Measurements from ENCODE around the gene EPDR1.
A peak's percentile ranks its signal among the peaks of the same experiment; 100 is the strongest.

Gene EPDR1

GRCh38 chr7:37920305-37920848, at the start of gene EPDR1:
EPDR1 (plus strand) TSS chr7:37920640; CDS start chr7:37920940, 300 bp downstream.
- Histone ChIP-seq H3K4me1 (ENCODE audit: control insufficient read depth in 5 of 5, insufficient read depth in 5 of 5, low read length in 5 of 5) (peaks cover 3 to 63% (median 50%) of the 10 kb centered on the region in 5 donors), H3K4me3 (ENCODE audit: low read depth in 1 of 5, low read length in 5 of 5) (peak within 1 kb of the TSS; percentile 75 to 90 (median 78)), H3K27me3 (ENCODE audit: control insufficient read depth in 5 of 5, insufficient read depth in 4 of 5, low read length in 5 of 5) (no peaks in the 10 kb centered on the region), H3K36me3 (ENCODE audit: control insufficient read depth in 5 of 5, insufficient read depth in 5 of 5, low read length in 5 of 5) (no peaks in the 10 kb centered on the region), H3K9ac (ENCODE audit: low read length in 5 of 5) (peak within 1 kb of the TSS; percentile 49 to 86 (median 76)), H3K27ac (ENCODE audit: low read depth, low read length) (peak within 1 kb of the TSS; percentile 84), H3K9me3 (ENCODE audit: control insufficient read depth in 5 of 5, low read length in 5 of 5) (peaks cover 0 to 4% (median 2%) of the 10 kb centered on the region in 5 donors)

GRCh38 chr7:37882086-37882485, 38.4 kb upstream of the EPDR1 start:
- no peaks in the 10 kb centered on the region for H3K27me3 ChIP-seq (ENCODE audit: control insufficient read depth in 5 of 5, insufficient read depth in 4 of 5, low read length in 5 of 5)
- no peak overlapping the region for H3K27ac ChIP-seq (ENCODE audit: low read depth, low read length)
- no peak overlapping the region for H3K4me3 ChIP-seq (ENCODE audit: low read depth in 1 of 5, low read length in 5 of 5)
- peaks cover 0 to 2% (median 0%) of the 10 kb centered on the region in 5 donors for H3K9me3 ChIP-seq (ENCODE audit: control insufficient read depth in 5 of 5, low read length in 5 of 5)
- H3K9ac ChIP-seq (ENCODE audit: low read length in 5 of 5), result no peak overlapping the region
- no peaks in the 10 kb centered on the region for H3K4me1 ChIP-seq (ENCODE audit: control insufficient read depth in 5 of 5, insufficient read depth in 5 of 5, low read length in 5 of 5)
- H3K36me3 ChIP-seq (ENCODE audit: control insufficient read depth in 5 of 5, insufficient read depth in 5 of 5, low read length in 5 of 5), result no peaks in the 10 kb centered on the region

GRCh38 chr7:37893359-37893758, 27.1 kb upstream of the EPDR1 start:
- H3K9me3 ChIP-seq (ENCODE audit: control insufficient read depth in 5 of 5, low read length in 5 of 5), result no peaks in the 10 kb centered on the region
- H3K4me1 ChIP-seq (ENCODE audit: control insufficient read depth in 5 of 5, insufficient read depth in 5 of 5, low read length in 5 of 5), result no peaks in the 10 kb centered on the region

GRCh38 chr7:37894671-37895070, 25.8 kb upstream of the EPDR1 start:
- Histone ChIP-seq H3K27ac (ENCODE audit: low read depth, low read length) (no peak overlapping the region), H3K9me3 (ENCODE audit: control insufficient read depth in 5 of 5, low read length in 5 of 5) (no peaks in the 10 kb centered on the region), H3K27me3 (ENCODE audit: control insufficient read depth in 5 of 5, insufficient read depth in 4 of 5, low read length in 5 of 5) (no peaks in the 10 kb centered on the region), H3K4me3 (ENCODE audit: low read depth in 1 of 5, low read length in 5 of 5) (no peak overlapping the region), H3K9ac (ENCODE audit: low read length in 5 of 5) (no peak overlapping the region), H3K4me1 (ENCODE audit: control insufficient read depth in 5 of 5, insufficient read depth in 5 of 5, low read length in 5 of 5) (no peaks in the 10 kb centered on the region), H3K36me3 (ENCODE audit: control insufficient read depth in 5 of 5, insufficient read depth in 5 of 5, low read length in 5 of 5) (no peaks in the 10 kb centered on the region)

More at GRCh38 chr7:37893359-37893758, 27.1 kb upstream of the EPDR1 start:
- no peaks in the 10 kb centered on the region for H3K36me3 ChIP-seq (ENCODE audit: control insufficient read depth in 5 of 5, insufficient read depth in 5 of 5, low read length in 5 of 5)
- H3K4me3 ChIP-seq (ENCODE audit: low read depth in 1 of 5, low read length in 5 of 5), result no peak overlapping the region
- no peak overlapping the region for H3K27ac ChIP-seq (ENCODE audit: low read depth, low read length)
- H3K27me3 ChIP-seq (ENCODE audit: control insufficient read depth in 5 of 5, insufficient read depth in 4 of 5, low read length in 5 of 5), result no peaks in the 10 kb centered on the region
- H3K9ac ChIP-seq (ENCODE audit: low read length in 5 of 5), result no peak overlapping the region

GRCh38 chr7:37899712-37900247, 20.7 kb upstream of the EPDR1 start:
- Histone ChIP-seq H3K27me3 (ENCODE audit: control insufficient read depth in 5 of 5, insufficient read depth in 4 of 5, low read length in 5 of 5) (no peaks in the 10 kb centered on the region), H3K4me3 (ENCODE audit: low read depth in 1 of 5, low read length in 5 of 5) (no peak overlapping the region), H3K36me3 (ENCODE audit: control insufficient read depth in 5 of 5, insufficient read depth in 5 of 5, low read length in 5 of 5) (no peaks in the 10 kb centered on the region), H3K27ac (ENCODE audit: low read depth, low read length) (no peak overlapping the region), H3K4me1 (ENCODE audit: control insufficient read depth in 5 of 5, insufficient read depth in 5 of 5, low read length in 5 of 5) (peaks cover 2 to 17% (median 9%) of the 10 kb centered on the region in 5 donors), H3K9ac (ENCODE audit: low read length in 5 of 5) (no peak overlapping the region), H3K9me3 (ENCODE audit: control insufficient read depth in 5 of 5, low read length in 5 of 5) (no peaks in the 10 kb centered on the region)

GRCh38 chr7:37901236-37901827, 19.1 kb upstream of the EPDR1 start:
- Histone ChIP-seq H3K27ac (ENCODE audit: low read depth, low read length) (peak overlapping the region; percentile 51), H3K9me3 (ENCODE audit: control insufficient read depth in 5 of 5, low read length in 5 of 5) (no peaks in the 10 kb centered on the region), H3K9ac (ENCODE audit: low read length in 5 of 5) (no peak overlapping the region)

GRCh38 chr7:37901890-37902524, 18.4 kb upstream of the EPDR1 start:
- H3K9ac ChIP-seq (ENCODE audit: low read length in 5 of 5), result no peak overlapping the region
- peaks cover 0 to 16% (median under 1%) of the 10 kb centered on the region in 5 donors for H3K36me3 ChIP-seq (ENCODE audit: control insufficient read depth in 5 of 5, insufficient read depth in 5 of 5, low read length in 5 of 5)
- H3K27ac ChIP-seq (ENCODE audit: low read depth, low read length), result peak overlapping the region; percentile 51
- no peaks in the 10 kb centered on the region for H3K27me3 ChIP-seq (ENCODE audit: control insufficient read depth in 5 of 5, insufficient read depth in 4 of 5, low read length in 5 of 5)
- peaks cover 2 to 17% (median 9%) of the 10 kb centered on the region in 5 donors for H3K4me1 ChIP-seq (ENCODE audit: control insufficient read depth in 5 of 5, insufficient read depth in 5 of 5, low read length in 5 of 5)
- H3K9me3 ChIP-seq (ENCODE audit: control insufficient read depth in 5 of 5, low read length in 5 of 5), result no peaks in the 10 kb centered on the region
- peak overlapping the region in 1 of 5 donors; percentile 15 for H3K4me3 ChIP-seq (ENCODE audit: low read depth in 1 of 5, low read length in 5 of 5)

More at GRCh38 chr7:37901236-37901827, 19.1 kb upstream of the EPDR1 start:
- H3K4me3 ChIP-seq (ENCODE audit: low read depth in 1 of 5, low read length in 5 of 5), result no peak overlapping the region
- H3K36me3 ChIP-seq (ENCODE audit: control insufficient read depth in 5 of 5, insufficient read depth in 5 of 5, low read length in 5 of 5), result peaks cover 0 to 11% (median 0%) of the 10 kb centered on the region in 5 donors
- peaks cover 2 to 17% (median 9%) of the 10 kb centered on the region in 5 donors for H3K4me1 ChIP-seq (ENCODE audit: control insufficient read depth in 5 of 5, insufficient read depth in 5 of 5, low read length in 5 of 5)
- H3K27me3 ChIP-seq (ENCODE audit: control insufficient read depth in 5 of 5, insufficient read depth in 4 of 5, low read length in 5 of 5), result no peaks in the 10 kb centered on the region

- H3K27ac ChIP-seq (ENCODE audit: low read depth, low read length), result no peak overlapping the region
- no peak overlapping the region for H3K4me3 ChIP-seq (ENCODE audit: low read depth in 1 of 5, low read length in 5 of 5)
- H3K4me1 ChIP-seq (ENCODE audit: control insufficient read depth in 5 of 5, insufficient read depth in 5 of 5, low read length in 5 of 5), result peaks cover 0 to 6% (median 0%) of the 10 kb centered on the region in 5 donors
- H3K36me3 ChIP-seq (ENCODE audit: control insufficient read depth in 5 of 5, insufficient read depth in 5 of 5, low read length in 5 of 5), result peaks cover 2 to 40% (median 16%) of the 10 kb centered on the region in 5 donors
- no peaks in the 10 kb centered on the region for H3K27me3 ChIP-seq (ENCODE audit: control insufficient read depth in 5 of 5, insufficient read depth in 4 of 5, low read length in 5 of 5)
- H3K9ac ChIP-seq (ENCODE audit: low read length in 5 of 5), result no peak overlapping the region
- H3K9me3 ChIP-seq (ENCODE audit: control insufficient read depth in 5 of 5, low read length in 5 of 5), result no peaks in the 10 kb centered on the region
Measured at GRCh38 chr7:37908221-37908788, 12.1 kb upstream of the EPDR1 start.

GRCh38 chr7:37912756-37913155, 7.7 kb upstream of the EPDR1 start:
- Histone ChIP-seq H3K9me3 (ENCODE audit: control insufficient read depth in 5 of 5, low read length in 5 of 5) (no peaks in the 10 kb centered on the region), H3K36me3 (ENCODE audit: control insufficient read depth in 5 of 5, insufficient read depth in 5 of 5, low read length in 5 of 5) (peaks cover 0 to 23% (median 8%) of the 10 kb centered on the region in 5 donors), H3K4me1 (ENCODE audit: control insufficient read depth in 5 of 5, insufficient read depth in 5 of 5, low read length in 5 of 5) (peaks cover 2 to 44% (median 28%) of the 10 kb centered on the region in 5 donors), H3K27ac (ENCODE audit: low read depth, low read length) (no peak overlapping the region), H3K9ac (ENCODE audit: low read length in 5 of 5) (no peak overlapping the region), H3K4me3 (ENCODE audit: low read depth in 1 of 5, low read length in 5 of 5) (no peak overlapping the region), H3K27me3 (ENCODE audit: control insufficient read depth in 5 of 5, insufficient read depth in 4 of 5, low read length in 5 of 5) (no peaks in the 10 kb centered on the region)
